ENCODE results near the gene PRPF19.

The PRPF19 gene

GRCh38 chr11:60929764-60930163 lies 23.4 kb upstream of the PRPF19 start:
- Histone ChIP-seq H3K79me2 (ENCODE audit: control insufficient read depth, low read length) (no peaks in the 10 kb centered on the region), H4K20me1 (ENCODE audit: control insufficient read depth, insufficient read depth, low read depth, low read length) (no peaks in the 10 kb centered on the region), H3K9me2 (replicated peaks; ENCODE audit: control insufficient read depth, low read length) (no peaks in the 10 kb centered on the region), H3F3A (ENCODE audit: control insufficient read depth, insufficient read depth) (peaks cover 24% of the 10 kb centered on the region), H3K27ac (ENCODE audit: low read depth, low read length) (no peak overlapping the region), H3K4me2 (ENCODE audit: low read length) (no peak overlapping the region), H3K4me1 (ENCODE audit: control insufficient read depth, low read length) (peaks cover 48% of the 10 kb centered on the region), H3K36me3 (ENCODE audit: control insufficient read depth, low read length) (peaks cover 4% of the 10 kb centered on the region; the same call in 1 of the 2 replicates), H3K4me3 (ENCODE audit: low read length) (no peak overlapping the region), H3K27me3 (ENCODE audit: control insufficient read depth, low read length) (peaks cover 6% of the 10 kb centered on the region), H3K9me3 (ENCODE audit: control insufficient read depth, insufficient read depth, low read length) (no peaks in the 10 kb centered on the region)
- TF ChIP-seq CTCF (IDR thresholded peaks at IDR 0.05; ENCODE audit: low read depth, low read length, poor library complexity, severe bottlenecking) (no peak), EZH2phosphoT487 (IDR thresholded peaks at IDR 0.05; ENCODE audit: borderline replicate concordance, low read length) (no peak)

- H4K20me1 ChIP-seq (ENCODE audit: control insufficient read depth, insufficient read depth, low read depth, low read length), result no peaks in the 10 kb centered on the region
- H3K27me3 ChIP-seq (ENCODE audit: control insufficient read depth, low read length), result peaks cover 7% of the 10 kb centered on the region
- peaks cover 24% of the 10 kb centered on the region for H3F3A ChIP-seq (ENCODE audit: control insufficient read depth, insufficient read depth)
- H3K4me3 ChIP-seq (ENCODE audit: low read length), result no peak overlapping the region
- no peaks in the 10 kb centered on the region for H3K9me3 ChIP-seq (ENCODE audit: control insufficient read depth, insufficient read depth, low read length)
- H3K79me2 ChIP-seq (ENCODE audit: control insufficient read depth, low read length), result no peaks in the 10 kb centered on the region
- no peak overlapping the region for H3K27ac ChIP-seq (ENCODE audit: low read depth, low read length)
- H3K36me3 ChIP-seq (ENCODE audit: control insufficient read depth, low read length), result peaks cover 4% of the 10 kb centered on the region; the same call in 1 of the 2 replicates
- no peak overlapping the region for H3K4me2 ChIP-seq (ENCODE audit: low read length)
- TF ChIP-seq CTCF (IDR thresholded peaks at IDR 0.05; ENCODE audit: low read depth, low read length, poor library complexity, severe bottlenecking) (no peak), EZH2phosphoT487 (IDR thresholded peaks at IDR 0.05; ENCODE audit: borderline replicate concordance, low read length) (no peak)
- peaks cover 52% of the 10 kb centered on the region for H3K4me1 ChIP-seq (ENCODE audit: control insufficient read depth, low read length)
- no peaks in the 10 kb centered on the region for H3K9me2 ChIP-seq (replicated peaks; ENCODE audit: control insufficient read depth, low read length)
These were observed 22.2 kb upstream of the PRPF19 start for GRCh38 chr11:60928563-60929001.

- TF ChIP-seq CTCF (IDR thresholded peaks at IDR 0.05; ENCODE audit: low read depth, low read length, poor library complexity, severe bottlenecking) (no peak), EZH2phosphoT487 (IDR thresholded peaks at IDR 0.05; ENCODE audit: borderline replicate concordance, low read length) (no peak)
- Histone ChIP-seq H3K9me3 (ENCODE audit: control insufficient read depth, insufficient read depth, low read length) (no peaks in the 10 kb centered on the region), H3K79me2 (ENCODE audit: control insufficient read depth, low read length) (no peaks in the 10 kb centered on the region), H3K4me1 (ENCODE audit: control insufficient read depth, low read length) (peaks cover 44% of the 10 kb centered on the region), H4K20me1 (ENCODE audit: control insufficient read depth, insufficient read depth, low read depth, low read length) (no peaks in the 10 kb centered on the region), H3K4me2 (ENCODE audit: low read length) (no peak overlapping the region), H3K27me3 (ENCODE audit: control insufficient read depth, low read length) (peaks cover 7% of the 10 kb centered on the region), H3K4me3 (ENCODE audit: low read length) (no peak overlapping the region), H3K36me3 (ENCODE audit: control insufficient read depth, low read length) (peaks cover 10% of the 10 kb centered on the region), H3K27ac (ENCODE audit: low read depth, low read length) (no peak overlapping the region), H3K9me2 (replicated peaks; ENCODE audit: control insufficient read depth, low read length) (no peaks in the 10 kb centered on the region), H3F3A (ENCODE audit: control insufficient read depth, insufficient read depth) (peaks cover 18% of the 10 kb centered on the region)
These were observed 21.2 kb upstream of the PRPF19 start for GRCh38 chr11:60927600-60927999.
